HL-60/S4 (cell line): ENCODE results near the gene ELAPOR2.
"Not testable (repeated sequence)": the region's sequence is repeated elsewhere in the genome, so short reads cannot be mapped to it uniquely, and the experiment has no call there.

Experiments
- in situ Hi-C: fragments of 300-500 bp; cut with MboI; formaldehyde crosslinking; loops from 2 replicates; pipeline ENCODE4 v1.14.3; 2022; ENCODE audit warnings: low sequenced_read_pairs

ELAPOR2 gene

GRCh38 chr7:87059525-87060287 is at the start of gene ELAPOR2:
ELAPOR2 (minus strand) TSS chr7:87059654; CDS start chr7:87059513, 141 bp downstream.
- in situ Hi-C loops: no loop called here

DNA sequence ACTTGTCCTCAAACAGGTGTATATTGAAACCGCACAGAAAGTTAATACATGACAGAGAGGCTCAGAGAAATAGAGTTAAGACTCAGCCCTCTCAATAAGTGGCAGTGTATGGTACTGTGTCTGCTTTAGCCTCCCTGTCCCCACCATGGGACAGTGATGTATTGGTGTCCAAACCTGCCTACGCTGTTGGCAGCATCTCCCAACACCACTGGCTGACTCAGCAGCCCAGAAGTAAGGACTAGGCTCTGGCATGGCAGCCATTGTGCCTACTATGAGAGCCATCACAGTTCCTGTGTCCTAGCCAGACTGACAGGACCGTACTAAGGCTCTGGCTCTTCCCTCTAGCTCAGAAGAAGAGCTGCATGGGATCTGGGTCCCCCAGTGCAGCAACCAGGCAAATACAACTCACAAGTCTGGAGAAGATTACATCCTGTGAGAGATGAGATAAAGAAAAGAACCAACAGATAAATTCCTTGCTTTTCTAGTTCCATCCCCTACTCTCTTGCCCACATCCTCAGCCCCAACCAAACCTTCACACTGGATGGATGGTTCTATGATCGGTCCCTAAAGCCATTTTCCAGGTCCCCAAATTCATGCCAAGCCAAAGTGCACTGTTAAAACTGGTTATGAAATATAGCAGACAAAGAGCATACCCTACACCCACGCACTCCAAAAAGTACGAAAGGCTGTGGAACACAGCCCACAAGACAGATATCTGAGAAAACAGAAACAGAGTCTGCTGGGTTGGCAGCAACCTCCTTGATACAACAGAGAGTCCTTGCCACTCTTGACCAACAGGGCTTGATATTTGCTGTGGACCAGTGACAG is 48.7 kb upstream of the ELAPOR2 start:
- in situ Hi-C loops: no loop called here

DNA sequence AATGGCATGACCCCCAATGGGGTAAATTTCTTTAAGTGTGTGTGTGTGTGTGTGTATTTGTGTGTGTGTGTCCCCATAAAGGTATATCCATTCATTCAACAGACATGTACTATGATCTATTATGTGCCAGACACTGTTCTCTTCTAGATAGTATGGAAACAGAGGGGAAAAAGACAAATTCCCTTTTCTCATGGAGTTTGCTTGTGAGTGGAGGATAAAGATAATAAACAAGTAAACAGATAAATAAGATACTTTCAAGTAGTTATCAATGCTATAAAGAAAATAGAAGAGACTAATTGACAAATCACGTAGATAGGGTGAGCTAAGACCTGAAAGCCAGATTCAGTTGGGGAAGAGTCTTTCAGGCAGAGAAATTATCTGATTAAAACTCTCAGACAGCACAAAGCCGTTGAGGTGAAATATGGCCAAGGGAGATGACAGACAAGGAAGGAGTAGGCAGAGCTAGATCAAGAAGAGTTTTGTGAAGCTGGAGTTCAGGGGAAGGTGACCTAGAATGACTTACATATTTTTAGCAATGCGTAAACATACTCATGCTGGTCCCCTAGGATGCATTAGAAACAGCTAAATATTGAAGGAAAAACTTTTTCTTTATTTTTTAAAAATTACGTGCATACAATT is 47.6 kb upstream of the ELAPOR2 start:
- in situ Hi-C loops: no loop called here

DNA sequence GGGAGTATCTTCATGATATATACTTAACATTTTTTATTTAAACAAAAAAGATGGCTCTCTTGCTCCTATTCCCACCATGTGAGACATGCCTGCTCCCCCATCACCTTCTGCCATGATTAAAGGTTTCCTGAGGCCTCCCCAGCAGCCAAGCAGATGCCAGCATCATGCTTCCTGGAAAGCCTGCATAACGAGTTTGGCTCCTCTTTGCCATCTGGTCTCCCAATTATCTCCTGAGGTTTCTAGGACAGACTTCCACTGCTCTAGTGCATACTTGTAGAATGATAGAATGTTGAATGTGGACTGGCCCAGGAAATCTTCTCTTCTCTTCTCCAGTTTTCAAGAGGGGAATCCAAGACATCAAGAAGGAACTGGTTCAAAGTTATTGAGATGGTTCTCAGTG is 45.9 kb upstream of the ELAPOR2 start:
- in situ Hi-C loops: no loop called here

GRCh38 chr7:87100326-87100725 is 40.9 kb upstream of the ELAPOR2 start:
- in situ Hi-C loops: no loop called here

GRCh38 chr7:87097375-87097774 is 37.9 kb upstream of the ELAPOR2 start:
- in situ Hi-C loops: not testable (repeated sequence)

DNA sequence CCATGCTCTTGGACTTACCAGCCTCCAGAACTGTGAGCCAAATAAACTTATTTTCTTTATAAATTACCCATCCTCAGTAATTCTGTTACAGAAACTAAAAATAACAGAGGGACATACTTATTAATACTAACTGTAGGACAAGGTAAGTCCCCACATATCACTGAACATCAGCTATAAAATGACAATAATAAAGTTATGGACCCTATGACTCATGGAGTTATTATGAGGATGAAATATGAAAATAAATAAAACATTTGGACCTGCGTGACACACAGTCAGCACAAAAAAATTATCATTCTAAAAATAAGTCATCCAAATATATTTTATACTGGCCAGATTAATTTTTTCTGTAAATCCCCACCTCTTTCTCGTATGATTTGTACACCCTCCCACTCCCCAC is 34.9 kb upstream of the ELAPOR2 start:
- in situ Hi-C loops: no loop called here

- in situ Hi-C loops: no loop called here
Observed at GRCh38 chr7:87092568-87093091, 33.2 kb upstream of the ELAPOR2 start.

GRCh38 chr7:87091487-87092066 is 32.1 kb upstream of the ELAPOR2 start:
- in situ Hi-C loops: no loop called here

DNA sequence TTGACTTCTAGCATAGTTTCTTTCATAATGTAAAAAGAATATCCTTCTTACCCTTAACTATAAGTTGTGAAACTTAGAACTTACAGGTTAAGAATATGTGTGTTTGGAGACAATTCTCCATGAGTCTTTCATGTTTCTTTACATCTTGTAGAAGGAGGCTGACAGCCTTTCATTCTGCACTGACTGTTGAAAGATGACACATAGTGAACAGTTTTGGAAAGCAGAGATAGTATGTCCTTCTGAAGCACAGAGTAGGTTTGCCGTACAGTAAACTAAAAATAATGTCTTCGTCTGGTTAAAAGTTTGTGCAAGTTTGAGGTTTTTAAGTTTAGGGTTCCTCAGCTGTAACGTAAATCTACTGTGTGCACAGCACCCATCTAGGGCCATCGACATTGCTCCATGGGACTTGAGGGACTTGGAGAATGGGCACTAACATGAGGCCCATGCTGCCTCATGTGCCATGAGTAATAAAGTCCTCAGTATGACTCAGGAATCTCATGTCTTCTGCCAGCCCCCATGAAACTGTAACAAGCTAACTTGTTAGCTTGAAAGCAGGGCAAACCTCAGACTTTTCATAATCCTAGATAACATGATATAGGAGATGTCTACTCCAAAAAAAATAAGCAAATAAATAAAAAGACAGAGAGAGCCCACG is 24.5 kb upstream of the ELAPOR2 start:
- in situ Hi-C loops: no loop called here

DNA sequence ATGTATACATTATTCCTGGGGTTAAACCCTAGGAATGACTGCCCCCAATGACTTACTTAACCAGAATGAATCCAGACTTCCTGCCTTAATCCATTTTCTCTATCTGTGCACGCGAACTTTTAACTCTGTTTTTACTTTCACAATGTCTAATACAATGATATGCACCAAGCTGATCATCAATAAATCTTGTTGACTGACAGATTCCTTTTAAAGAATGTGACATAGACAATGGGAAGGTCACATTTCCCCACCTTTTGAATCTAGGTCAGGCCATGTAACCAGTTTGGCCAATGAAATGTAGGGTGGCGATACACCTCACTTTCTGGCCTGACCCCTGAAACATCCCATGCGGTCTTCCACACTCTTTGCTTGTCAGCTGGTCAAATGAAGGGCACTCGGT is 23.2 kb upstream of the ELAPOR2 start:
- in situ Hi-C loops: no loop called here

GRCh38 chr7:87075671-87076404 is 16.4 kb upstream of the ELAPOR2 start:
- in situ Hi-C loops: no loop called here

- in situ Hi-C loops: no loop called here
Observed at GRCh38 chr7:87067788-87068187, 8.3 kb upstream of the ELAPOR2 start.

DNA sequence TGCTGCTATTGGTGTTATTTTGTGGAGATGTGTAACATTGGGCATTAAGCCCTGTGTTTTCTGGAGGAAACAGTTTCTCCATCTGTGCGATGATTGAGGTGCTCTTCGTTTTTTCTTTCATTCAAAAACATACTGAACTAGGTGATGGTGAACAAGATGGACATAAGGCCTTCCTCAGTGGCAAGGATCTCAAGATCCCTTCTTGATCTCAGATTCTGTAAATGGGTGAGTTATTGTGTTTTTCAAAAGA is 759 bp upstream of the ELAPOR2 start:
- in situ Hi-C loops: no loop called here

- in situ Hi-C loops: no loop called here
Observed at GRCh38 chr7:87058744-87059524, 520 bp downstream of the ELAPOR2 start.

GRCh38 chr7:87057210-87057609 is 2.2 kb downstream of the ELAPOR2 start:
- in situ Hi-C loops: no loop called here

DNA sequence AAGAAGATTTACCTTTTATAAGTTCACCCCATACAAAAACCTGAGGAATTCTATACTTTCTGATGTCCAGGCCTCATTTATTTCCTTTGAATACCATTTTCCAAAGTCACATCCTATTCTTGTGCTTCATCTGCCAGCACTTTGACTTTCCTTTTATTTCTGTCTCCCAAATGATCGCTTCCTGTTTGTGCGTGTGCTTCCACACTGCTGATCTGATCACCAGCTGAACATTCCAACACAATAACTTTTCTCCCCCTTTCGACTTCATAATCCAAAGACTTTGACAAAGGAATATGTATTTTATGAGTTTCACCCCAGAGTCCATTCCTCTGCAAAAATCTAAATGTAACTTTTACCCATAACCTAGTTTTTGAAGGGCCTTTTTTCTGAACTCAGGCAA is 3.1 kb downstream of the ELAPOR2 start:
- in situ Hi-C loops: no loop called here

DNA sequence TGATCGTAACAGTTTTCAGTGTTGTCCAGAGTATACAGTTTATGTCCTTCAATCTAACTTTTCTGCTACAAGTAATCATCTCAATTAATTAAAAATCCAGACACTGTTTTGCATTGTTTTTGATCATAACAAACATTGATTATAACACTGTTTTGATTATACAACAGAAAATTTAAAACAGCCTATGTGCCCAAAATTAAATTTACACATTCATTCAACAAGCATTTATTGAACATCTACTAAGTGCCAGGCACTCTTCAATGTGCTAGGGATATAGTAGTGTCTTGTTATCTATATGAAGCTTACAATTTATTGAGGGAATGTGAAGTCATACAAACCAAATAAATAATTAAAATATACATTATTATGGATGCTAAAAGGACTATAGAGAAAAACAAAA is 10.6 kb downstream of the ELAPOR2 start:
- in situ Hi-C loops: no loop called here

- in situ Hi-C loops: no loop called here
Observed at GRCh38 chr7:87046456-87046855, 13.0 kb downstream of the ELAPOR2 start.
